Adrenal gland (tissue), 12 donors: ENCODE results near the gene PIP5K1C. TPM values are rescaled to one million over a fixed set of nuclear protein-coding genes. Genes with fewer than 3 reads are reported as not detected.

Experiments
- DNase-seq, 7 donors: peaks; one replicate each; pipeline ENCODE4 v3.0.0-alpha.2; 2019 to 2020
- H3K27ac ChIP-seq, 5 donors: fragments of 200-600 bp; sonication (generic) in 4 of 5; 1 replicate in 3 of 5; 2 replicates in 2 of 5; pipeline versions ENCODE4 v1.5.1 to v1.8.0; 2016 to 2020; ENCODE audit warnings: mild to moderate bottlenecking in 1 of 5
- H3K27me3 ChIP-seq: fragments of 200-600 bp; 2 replicates; pipeline ENCODE4 v1.8.0; 2021
- H3K36me3 ChIP-seq, 2 donors: fragments of 200-600 bp; replicated peaks in 1 of 2; 1 replicate in 1 of 2; 2 replicates in 1 of 2; pipeline versions ENCODE4 v1.5.1 to v1.8.0; 2018 to 2022
- H3K4me1 ChIP-seq, 2 donors: fragments of 200-600 bp; replicated peaks in 1 of 2; 1 replicate in 1 of 2; 2 replicates in 1 of 2; pipeline versions ENCODE4 v1.5.1 to v1.8.0; 2018 to 2021
- H3K4me3 ChIP-seq, 4 donors: fragments of 200-600 bp; sonication (generic) in 3 of 4; one replicate each; pipeline ENCODE4 v1.5.1; 2016 to 2018
- H3K9me3 ChIP-seq, 3 donors: fragments of 200-600 bp; sonication (generic) in 1 of 3; replicated peaks in 1 of 3; 1 replicate in 2 of 3; 2 replicates in 1 of 3; pipeline versions ENCODE4 v1.5.1 to v1.8.0; 2016 to 2021
- CTCF ChIP-seq, 6 experiments: fragments of 450-650 bp in 4 of 6; fragments of 200-600 bp in 2 of 6; sonication (generic) in 1 of 6; IDR thresholded peaks; 1 replicate in 5 of 6; 2 replicates in 1 of 6; pipeline versions ENCODE4 v1.5.1 to v1.8.0; 2016 to 2021; ENCODE audit warnings: antibody characterized with exemption in 6 of 6, mild to moderate bottlenecking in 2 of 6, moderate library complexity in 1 of 6
- POLR2A ChIP-seq, 2 donors: fragments of 450-650 bp; IDR thresholded peaks; one replicate each; pipeline ENCODE4 v1.6.1; 2017; ENCODE audit warnings: antibody characterized with exemption in 2 of 2, mild to moderate bottlenecking in 2 of 2, moderate library complexity in 1 of 2
- WGBS, 4 donors: extraction: QIAGEN DNeasy Blood & Tissue Kit in 2 of 4; methylation state at CpG; one replicate each; pipeline versions ENCODE4 v1.1.5 to v1.1.7; 2013 to 2017; 5-methylcytosine and 5-hydroxymethylcytosine counted together
- intact Hi-C, 2 donors: fragments of 100-400 bp; cut with DNase I; formaldehyde crosslinking; loops; one replicate each; pipeline versions ENCODE4 v1.14.1 to v1.15.0; 2022 to 2023
- polyA plus RNA-seq, 3 donors: library from polyadenylated mRNA; stranded (reverse); fragments of 200-250 nt in 2 of 3; fragments of 350-450 nt in 1 of 3; fragmentation: Illumina TruSeq in 1 of 3; extraction: RNeasy Lipid Tissue Mini Kit (QIAGEN cat#74804) in 1 of 3; gene quantifications; one replicate each; pipeline ENCODE4 v1.2.3, GENCODE V29; 2013 to 2014
- total RNA-seq, 9 donors: library from RNA; depleted of rRNA in 4 of 9; stranded (reverse); fragments of >200 nt in 4 of 9; fragments of 120-200 nt in 1 of 9; fragmentation: NEBNext Ultra II Directional in 1 of 9; extraction: Animal tissue kit (Norgen Biotek cat#: 25700) in 1 of 9; gene quantifications; one replicate each; pipeline versions ENCODE4 v1.1.0 to v1.2.4, GENCODE V29; 2013 to 2023
- donor health status: healthy with polysubstance abuse.
- donor health status: Bipolar disorder and iron deficiency.
- donor health status: DM: yes; HTN: yes; CAD: no.
- donor health status: DM: no; HTN: no; CAD: no.
- donor health status: DM: no; HTN: no; CAD: no.
- donor health status: DM: yes; HTN: yes; CAD: no.

The PIP5K1C gene
- total and polyA plus RNA-seq, 12 donors = 4.0 to 44.7 (median 31.0) TPM

- no peak overlapping the region for H3K4me3 ChIP-seq
- no peak for DNase-seq
- no peak overlapping the region for H3K27ac ChIP-seq
- peaks cover 0 to 9% of the 10 kb centered on the region in 2 donors for H3K36me3 ChIP-seq
- intact Hi-C loops = no loop called here
- H3K9me3 ChIP-seq = no peaks in the 10 kb centered on the region
- TF ChIP-seq POLR2A (IDR thresholded peaks at IDR 0.05) (no peak), CTCF (IDR thresholded peaks at IDR 0.05) (no peak)
- 58 to 71% (median 65%) methylated on average over 2 to 8 of the region's 8 CpGs for WGBS, 4 donors
- H3K4me1 ChIP-seq = no peaks in the 10 kb centered on the region
- no peaks in the 10 kb centered on the region for H3K27me3 ChIP-seq
Measured at GRCh38 chr19:3745363-3746045, 45.2 kb upstream of the PIP5K1C start.

GRCh38 chr19:3743486-3743885 lies 43.2 kb upstream of the PIP5K1C start:
- TF ChIP-seq POLR2A (IDR thresholded peaks at IDR 0.05) = no peak
- no peak for TF ChIP-seq CTCF (IDR thresholded peaks at IDR 0.05)
- no peaks in the 10 kb centered on the region for H3K4me1 ChIP-seq
- intact Hi-C loops = no loop called here
- H3K9me3 ChIP-seq = no peaks in the 10 kb centered on the region
- H3K36me3 ChIP-seq = no peaks in the 10 kb centered on the region
- no peak for DNase-seq
- H3K27me3 ChIP-seq = no peaks in the 10 kb centered on the region
- H3K27ac ChIP-seq = no peak overlapping the region
- H3K4me3 ChIP-seq = no peak overlapping the region
- WGBS, 4 donors = 91 to 93% (median 91%) methylated on average over 2 of the region's 2 CpGs

GRCh38 chr19:3740431-3740830 lies 40.2 kb upstream of the PIP5K1C start:
- intact Hi-C loops = no loop called here
- Histone ChIP-seq H3K27ac (no peak overlapping the region), H3K4me3 (no peak overlapping the region), H3K4me1 (no peaks in the 10 kb centered on the region), H3K9me3 (no peaks in the 10 kb centered on the region), H3K36me3 (no peaks in the 10 kb centered on the region), H3K27me3 (no peaks in the 10 kb centered on the region)
- TF ChIP-seq POLR2A (IDR thresholded peaks at IDR 0.05) = no peak
- no peak for TF ChIP-seq CTCF (IDR thresholded peaks at IDR 0.05)
- 80 to 95% (median 94%) methylated on average over 10 to 24 of the region's 24 CpGs for WGBS, 4 donors
- DNase-seq = no peak

GRCh38 chr19:3738477-3739220 lies 38.4 kb upstream of the PIP5K1C start:
- H3K27ac ChIP-seq = no peak overlapping the region
- no peaks in the 10 kb centered on the region for H3K9me3 ChIP-seq
- no peaks in the 10 kb centered on the region for H3K4me1 ChIP-seq
- TF ChIP-seq POLR2A (IDR thresholded peaks at IDR 0.05) = no peak
- DNase-seq = no peak
- no peaks in the 10 kb centered on the region for H3K27me3 ChIP-seq
- 86 to 91% (median 88%) methylated on average over 15 to 32 of the region's 32 CpGs for WGBS, 4 donors
- no peak overlapping the region for H3K4me3 ChIP-seq
- intact Hi-C loops = no loop called here
- no peaks in the 10 kb centered on the region for H3K36me3 ChIP-seq
